PC-9 (cell line): Measurements from ENCODE around the gene FRAT2. TPM values are rescaled to one million over a fixed set of nuclear protein-coding genes. Genes with fewer than 3 reads are reported as not detected.

ENCODE experiments used
- BruUV-seq: library from RNA; stranded (reverse); fragments of 400-500 nt; replicated peaks from 2 replicates; lab custom pipeline; 2021; lab: Mats Ljungman, UMichigan
- CTCF ChIA-PET: fragments of 300-600 bp; sonication (Branson Sonifier 250); formaldehyde crosslinking; loops from one replicate; lab custom pipeline; 2022; ENCODE audit warnings: antibody characterized with exemption; lab: Charles Lee
- POLR2A ChIA-PET: fragments of 300-600 bp; sonication (Branson Sonifier 250); formaldehyde crosslinking; loops from one replicate; lab custom pipeline; 2022; ENCODE audit warnings: antibody characterized with exemption; ENCODE audit not compliant: unreplicated experiment; lab: Charles Lee
- DNase-seq, 2 experiments: peaks; one replicate each; pipeline versions ENCODE4 v3.0.0 to v3.0.0-alpha.2; 2015 to 2022; ENCODE audit warnings: mixed read lengths in 1 of 2
- H2AFZ ChIP-seq: fragments of 200-600 bp; sonication (generic); 2 replicates; pipeline ENCODE4 v1.8.1; 2017; ENCODE audit warnings: antibody characterized with exemption
- H3F3A ChIP-seq: fragments of 200-600 bp; sonication (generic); 2 replicates; pipeline ENCODE4 v1.8.1; 2017; ENCODE audit warnings: antibody characterized with exemption, mild to moderate bottlenecking, low read depth; ENCODE audit not compliant: insufficient read depth
- H3K27ac ChIP-seq: fragments of 200-600 bp; sonication (generic); 2 replicates; pipeline ENCODE4 v1.6.1; 2016; ENCODE audit warnings: mixed run types
- H3K27me3 ChIP-seq: fragments of 200-600 bp; sonication (generic); 2 replicates; pipeline ENCODE4 v1.6.1; 2016; ENCODE audit warnings: low read depth, mixed run types; ENCODE audit not compliant: insufficient read depth
- H3K36me3 ChIP-seq: fragments of 200-600 bp; sonication (generic); 2 replicates; pipeline ENCODE4 v1.6.1; 2016; ENCODE audit warnings: low read depth, mixed run types
- H3K4me1 ChIP-seq: fragments of 200-600 bp; sonication (generic); replicated peaks from 2 replicates; pipeline ENCODE4 v1.6.1; 2016; ENCODE audit warnings: mixed run types; ENCODE audit not compliant: insufficient read depth
- H3K4me2 ChIP-seq: fragments of 200-600 bp; sonication (generic); 2 replicates; pipeline ENCODE4 v1.6.1; 2017; ENCODE audit warnings: mixed run types
- H3K4me3 ChIP-seq: fragments of 200-600 bp; sonication (generic); 2 replicates; pipeline ENCODE4 v1.6.1; 2016; ENCODE audit warnings: mixed run types
- H3K79me2 ChIP-seq: fragments of 200-600 bp; sonication (generic); 2 replicates; pipeline ENCODE4 v1.6.1; 2017; ENCODE audit warnings: low read depth, mixed run types
- H3K9me2 ChIP-seq: fragments of 200-600 bp; sonication (generic); 2 replicates; pipeline ENCODE4 v1.8.1; 2017; ENCODE audit warnings: mild to moderate bottlenecking; ENCODE audit not compliant: insufficient read depth
- H3K9me3 ChIP-seq: fragments of 200-600 bp; sonication (generic); 2 replicates; pipeline ENCODE4 v1.8.1; 2016; ENCODE audit warnings: low read depth; ENCODE audit not compliant: insufficient read depth
- H4K20me1 ChIP-seq: fragments of 200-600 bp; sonication (generic); 2 replicates; pipeline ENCODE4 v1.8.1; 2017; ENCODE audit not compliant: insufficient read depth
- EZH2 ChIP-seq: fragments of 200-600 bp; sonication (generic); IDR thresholded peaks from 2 replicates; pipeline ENCODE4 v1.8.0; 2017; ENCODE audit warnings: antibody characterized with exemption, low read depth
- intact Hi-C: fragments of 100-400 bp; cut with micrococcal nuclease; formaldehyde crosslinking; loops from one replicate; pipeline ENCODE4 v1.10.0; 2022; ENCODE audit not compliant: unreplicated experiment
- total RNA-seq: library from RNA; stranded (reverse); gene quantifications from 2 replicates; pipeline ENCODE4 v1.2.3, GENCODE V29; 2021
- TF ChIP-seq, protein P1 (sequence below): fragments of 200-600 bp; sonication (generic); conservative IDR thresholded peaks from 2 replicates; pipeline ENCODE4 v1.6.1; 2017; ENCODE audit warnings: mixed run types, antibody characterized with exemption, mild to moderate bottlenecking, moderate library complexity

Gene FRAT2
- total RNA-seq, 1 experiment from 2014 or later, result 11.0 TPM

DNA sequence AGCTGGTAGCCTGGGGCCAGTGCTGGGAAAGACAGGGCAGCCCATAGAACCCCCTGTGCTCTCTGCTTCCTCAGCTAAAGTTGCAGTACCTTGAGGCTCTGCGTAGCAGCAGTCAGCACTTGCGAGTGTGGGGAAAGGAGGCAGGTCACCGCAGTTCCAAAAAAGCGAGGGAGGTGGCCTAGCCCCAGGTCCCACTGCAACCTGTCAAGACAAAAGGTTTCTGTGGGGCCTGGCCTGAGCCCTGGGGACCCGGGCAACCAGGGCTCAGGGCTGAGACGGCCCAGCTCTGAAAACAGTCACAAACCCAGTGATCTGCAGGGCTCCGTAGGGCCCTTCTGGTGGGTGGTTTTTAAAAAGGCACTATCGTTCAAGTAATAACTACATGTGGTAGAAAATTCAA is 47.1 kb upstream of the FRAT2 start:
- CTCF ChIA-PET, result no interaction called here
- no peak overlapping the region for H2AFZ ChIP-seq
- DNase-seq, result no peak
- H3K9me2 ChIP-seq, result no peaks in the 10 kb centered on the region
- no peaks in the 10 kb centered on the region for H3K4me1 ChIP-seq
- H3K9me3 ChIP-seq, result no peaks in the 10 kb centered on the region
- H3K4me3 ChIP-seq, result no peak overlapping the region
- no peak overlapping the region for H3K27ac ChIP-seq
- no TSS peak for BruUV-seq
- H3F3A ChIP-seq, result no peaks in the 10 kb centered on the region
- no peaks in the 10 kb centered on the region for H3K79me2 ChIP-seq
- H4K20me1 ChIP-seq, result no peaks in the 10 kb centered on the region
- POLR2A ChIA-PET, result no interaction called here
- TF ChIP-seq, protein P1, sequence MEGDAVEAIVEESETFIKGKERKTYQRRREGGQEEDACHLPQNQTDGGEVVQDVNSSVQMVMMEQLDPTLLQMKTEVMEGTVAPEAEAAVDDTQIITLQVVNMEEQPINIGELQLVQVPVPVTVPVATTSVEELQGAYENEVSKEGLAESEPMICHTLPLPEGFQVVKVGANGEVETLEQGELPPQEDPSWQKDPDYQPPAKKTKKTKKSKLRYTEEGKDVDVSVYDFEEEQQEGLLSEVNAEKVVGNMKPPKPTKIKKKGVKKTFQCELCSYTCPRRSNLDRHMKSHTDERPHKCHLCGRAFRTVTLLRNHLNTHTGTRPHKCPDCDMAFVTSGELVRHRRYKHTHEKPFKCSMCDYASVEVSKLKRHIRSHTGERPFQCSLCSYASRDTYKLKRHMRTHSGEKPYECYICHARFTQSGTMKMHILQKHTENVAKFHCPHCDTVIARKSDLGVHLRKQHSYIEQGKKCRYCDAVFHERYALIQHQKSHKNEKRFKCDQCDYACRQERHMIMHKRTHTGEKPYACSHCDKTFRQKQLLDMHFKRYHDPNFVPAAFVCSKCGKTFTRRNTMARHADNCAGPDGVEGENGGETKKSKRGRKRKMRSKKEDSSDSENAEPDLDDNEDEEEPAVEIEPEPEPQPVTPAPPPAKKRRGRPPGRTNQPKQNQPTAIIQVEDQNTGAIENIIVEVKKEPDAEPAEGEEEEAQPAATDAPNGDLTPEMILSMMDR, result no peak
- no peak for TF ChIP-seq EZH2
- intact Hi-C loops, result no loop called here
- no peaks in the 10 kb centered on the region for H3K36me3 ChIP-seq
- H3K27me3 ChIP-seq, result no peaks in the 10 kb centered on the region
- H3K4me2 ChIP-seq, result no peak overlapping the region

DNA sequence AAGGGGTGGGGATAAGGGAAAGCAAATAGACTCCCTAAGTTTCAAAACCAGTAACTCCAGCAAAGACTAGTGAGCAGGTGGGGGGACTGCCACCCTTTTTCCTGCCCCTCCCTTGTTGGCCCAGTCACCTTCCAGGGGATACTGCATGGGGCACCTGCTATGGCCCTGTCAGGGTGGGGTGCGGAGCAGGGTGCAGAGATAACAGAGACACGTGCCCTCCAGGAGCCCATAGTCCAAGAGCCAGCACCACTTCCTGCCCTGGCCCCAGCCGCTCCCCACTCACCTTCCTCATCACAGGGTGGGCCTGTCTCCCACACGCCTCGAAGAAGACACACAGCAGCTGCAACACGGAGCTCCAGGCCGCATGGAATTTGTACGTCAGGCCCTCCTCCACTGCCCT is 46.0 kb upstream of the FRAT2 start:
- POLR2A ChIA-PET, result no interaction called here
- no peak overlapping the region for H2AFZ ChIP-seq
- BruUV-seq, result no TSS peak
- TF ChIP-seq EZH2, result no peak
- TF ChIP-seq, protein P1, result no peak
- H3K79me2 ChIP-seq, result no peaks in the 10 kb centered on the region
- H3K4me2 ChIP-seq, result no peak overlapping the region
- no peak overlapping the region for H3K4me3 ChIP-seq
- H3F3A ChIP-seq, result no peaks in the 10 kb centered on the region
- H3K9me3 ChIP-seq, result no peaks in the 10 kb centered on the region
- no peak for DNase-seq
- H3K27ac ChIP-seq, result no peak overlapping the region
- H3K36me3 ChIP-seq, result no peaks in the 10 kb centered on the region
- intact Hi-C loops, result no loop called here
- no peaks in the 10 kb centered on the region for H3K27me3 ChIP-seq
- CTCF ChIA-PET, result no interaction called here
- no peaks in the 10 kb centered on the region for H3K4me1 ChIP-seq
- H4K20me1 ChIP-seq, result no peaks in the 10 kb centered on the region
- no peaks in the 10 kb centered on the region for H3K9me2 ChIP-seq

DNA sequence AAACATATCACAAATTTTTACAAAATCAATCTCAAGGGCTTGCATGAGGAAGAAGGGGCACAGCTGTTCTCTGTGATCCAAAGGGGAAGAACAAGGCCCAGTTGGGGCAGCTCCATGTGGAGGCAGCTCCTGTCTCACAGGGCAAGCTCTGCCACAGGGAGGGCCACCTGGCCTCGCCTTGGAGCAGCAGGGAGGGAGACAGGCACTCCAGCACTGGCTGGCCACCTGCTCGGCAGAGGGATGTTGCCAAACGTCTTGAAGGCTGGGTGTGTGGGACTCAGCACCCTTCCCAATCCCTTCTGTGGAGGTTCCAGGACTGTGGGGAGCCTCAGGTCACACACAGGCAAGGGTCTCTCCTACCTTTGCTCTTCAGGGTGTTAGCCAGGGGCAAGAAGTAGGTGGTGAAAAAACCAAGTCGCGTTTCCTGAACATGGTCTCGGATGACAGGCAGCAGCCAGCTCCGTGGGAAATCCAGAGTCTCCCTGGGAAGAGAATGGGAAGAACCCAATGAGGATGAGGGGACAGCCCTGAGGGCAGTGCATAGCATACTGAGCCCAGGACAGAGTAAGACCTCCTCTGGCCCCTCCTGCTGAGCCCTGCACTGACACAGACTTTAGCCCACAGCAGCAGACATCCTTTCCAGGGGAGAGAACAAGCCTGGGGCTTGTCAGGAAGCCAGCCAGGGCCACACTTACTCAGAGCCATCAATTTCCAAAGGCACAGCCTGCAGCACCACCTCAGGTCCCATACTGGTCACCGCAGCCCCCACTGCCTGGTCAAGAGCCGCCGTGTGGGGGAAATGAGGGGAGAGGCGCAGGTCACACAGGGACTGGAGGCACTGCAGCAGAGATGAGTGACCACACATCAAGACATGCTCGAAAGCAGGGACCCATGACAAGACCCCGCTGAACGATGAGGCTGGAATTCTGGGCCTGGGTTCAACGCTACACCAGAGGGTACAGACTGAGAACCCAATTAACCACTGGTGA is 44.7 kb upstream of the FRAT2 start:
- no peaks in the 10 kb centered on the region for H3K9me3 ChIP-seq
- no peaks in the 10 kb centered on the region for H4K20me1 ChIP-seq
- H3K9me2 ChIP-seq, result no peaks in the 10 kb centered on the region
- no peak for DNase-seq
- TF ChIP-seq, protein P1, result no peak
- TF ChIP-seq EZH2, result no peak
- H3K36me3 ChIP-seq, result no peaks in the 10 kb centered on the region
- CTCF ChIA-PET, result no interaction called here
- H3K27me3 ChIP-seq, result no peaks in the 10 kb centered on the region
- no peak overlapping the region for H3K4me3 ChIP-seq
- no peaks in the 10 kb centered on the region for H3K79me2 ChIP-seq
- no peak overlapping the region for H2AFZ ChIP-seq
- H3K27ac ChIP-seq, result no peak overlapping the region
- H3K4me2 ChIP-seq, result no peak overlapping the region
- POLR2A ChIA-PET, result no interaction called here
- no TSS peak for BruUV-seq
- intact Hi-C loops, result no loop called here
- H3K4me1 ChIP-seq, result no peaks in the 10 kb centered on the region
- H3F3A ChIP-seq, result no peaks in the 10 kb centered on the region
